Kidney epithelial cell (primary cell): Measurements from ENCODE around the gene MAP1A. TPM values are rescaled to one million over a fixed set of nuclear protein-coding genes. Genes with fewer than 3 reads are reported as not detected.
A peak's percentile ranks its signal among the peaks of the same experiment; 100 is the strongest.

ENCODE experiments used
- DNase-seq: peaks from one replicate; pipeline ENCODE4 v3.0.0-alpha.2; 2010; ENCODE audit warnings: low read depth
- H3K27me3 ChIP-seq: 2 replicates; pipeline ENCODE4 v1.6.0; 2011; ENCODE audit warnings: low read length; ENCODE audit not compliant: control insufficient read depth, insufficient read depth
- H3K36me3 ChIP-seq: 2 replicates; pipeline ENCODE4 v1.5.1; 2011; ENCODE audit warnings: low read length; ENCODE audit not compliant: control insufficient read depth, insufficient read depth
- H3K4me3 ChIP-seq: 2 replicates; pipeline ENCODE4 v1.5.1; 2011; ENCODE audit warnings: low read depth, mild to moderate bottlenecking, control low read depth, low read length
- total RNA-seq: library from RNA; depleted of rRNA; stranded (reverse); fragments of >200 nt; gene quantifications from 2 replicates; pipeline ENCODE4 v1.2.3, GENCODE V29; 2015
- TF ChIP-seq, protein P1 (sequence below): IDR thresholded peaks from 2 replicates; pipeline ENCODE4 v1.5.1; 2011; ENCODE audit warnings: mild to moderate bottlenecking, moderate library complexity, low read length, control low read depth, inconsistent platforms; ENCODE audit not compliant: insufficient read depth, poor library complexity, severe bottlenecking

The MAP1A gene
- total RNA-seq, 1 donor from 2014 or later = 2.0 TPM

DNA sequence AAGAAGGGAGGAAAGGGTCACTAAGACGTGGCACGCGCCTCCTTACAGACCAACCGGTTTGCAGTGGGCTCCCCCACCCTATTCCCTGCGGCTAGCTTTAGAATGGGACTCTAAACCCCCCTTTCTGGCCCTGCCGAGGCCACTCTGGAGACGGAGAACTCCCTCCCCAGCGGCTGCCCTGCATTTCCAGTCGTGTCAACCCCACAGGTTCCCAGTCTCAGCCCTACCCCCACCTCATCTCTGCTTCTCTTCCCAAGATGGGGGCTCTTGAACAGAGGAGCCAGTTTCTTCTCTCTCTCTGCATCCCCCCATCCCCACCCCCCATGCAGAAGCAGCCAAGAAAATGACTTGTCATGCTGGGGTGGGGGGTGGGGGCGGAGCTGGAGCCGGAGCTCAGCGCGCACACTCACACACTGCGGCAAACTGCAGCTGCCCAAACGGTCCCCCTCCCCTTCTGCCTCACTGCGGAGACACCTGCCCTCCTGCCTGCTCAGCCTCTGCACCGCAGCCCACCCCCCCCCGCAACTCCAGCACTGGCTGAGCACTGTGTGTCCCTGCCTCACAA lies 871 bp downstream of the MAP1A start:
- no peaks in the 10 kb centered on the region for H3K36me3 ChIP-seq
- DNase-seq = no peak
- TF ChIP-seq, protein P1, sequence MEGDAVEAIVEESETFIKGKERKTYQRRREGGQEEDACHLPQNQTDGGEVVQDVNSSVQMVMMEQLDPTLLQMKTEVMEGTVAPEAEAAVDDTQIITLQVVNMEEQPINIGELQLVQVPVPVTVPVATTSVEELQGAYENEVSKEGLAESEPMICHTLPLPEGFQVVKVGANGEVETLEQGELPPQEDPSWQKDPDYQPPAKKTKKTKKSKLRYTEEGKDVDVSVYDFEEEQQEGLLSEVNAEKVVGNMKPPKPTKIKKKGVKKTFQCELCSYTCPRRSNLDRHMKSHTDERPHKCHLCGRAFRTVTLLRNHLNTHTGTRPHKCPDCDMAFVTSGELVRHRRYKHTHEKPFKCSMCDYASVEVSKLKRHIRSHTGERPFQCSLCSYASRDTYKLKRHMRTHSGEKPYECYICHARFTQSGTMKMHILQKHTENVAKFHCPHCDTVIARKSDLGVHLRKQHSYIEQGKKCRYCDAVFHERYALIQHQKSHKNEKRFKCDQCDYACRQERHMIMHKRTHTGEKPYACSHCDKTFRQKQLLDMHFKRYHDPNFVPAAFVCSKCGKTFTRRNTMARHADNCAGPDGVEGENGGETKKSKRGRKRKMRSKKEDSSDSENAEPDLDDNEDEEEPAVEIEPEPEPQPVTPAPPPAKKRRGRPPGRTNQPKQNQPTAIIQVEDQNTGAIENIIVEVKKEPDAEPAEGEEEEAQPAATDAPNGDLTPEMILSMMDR = no peak
- H3K27me3 ChIP-seq = peaks cover 11% of the 10 kb centered on the region
- H3K4me3 ChIP-seq = peak overlapping the region; percentile 43

DNA sequence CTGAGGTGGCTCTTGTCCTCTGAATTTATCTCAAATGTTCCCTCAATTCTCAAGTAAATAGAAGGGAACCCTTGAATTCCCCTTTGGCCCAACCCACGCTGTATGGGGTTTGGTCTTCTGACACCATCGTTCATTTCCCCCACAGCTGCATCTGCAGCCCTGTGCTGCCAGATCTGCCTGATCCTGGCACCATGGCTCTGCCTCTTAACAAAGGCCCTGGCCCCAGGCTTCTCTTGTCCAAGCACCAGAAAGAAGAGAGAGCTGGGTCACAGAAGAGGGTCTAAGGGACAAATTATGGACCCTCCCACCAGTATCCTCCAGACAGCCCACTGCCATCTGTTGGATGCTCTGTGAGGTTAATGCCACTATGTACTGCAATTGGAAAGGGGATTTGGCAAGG lies 1.8 kb downstream of the MAP1A start:
- H3K27me3 ChIP-seq = peaks cover 11% of the 10 kb centered on the region
- H3K36me3 ChIP-seq = no peaks in the 10 kb centered on the region
- TF ChIP-seq, protein P1 = no peak
- H3K4me3 ChIP-seq = no peak overlapping the region
- DNase-seq = no peak

DNA sequence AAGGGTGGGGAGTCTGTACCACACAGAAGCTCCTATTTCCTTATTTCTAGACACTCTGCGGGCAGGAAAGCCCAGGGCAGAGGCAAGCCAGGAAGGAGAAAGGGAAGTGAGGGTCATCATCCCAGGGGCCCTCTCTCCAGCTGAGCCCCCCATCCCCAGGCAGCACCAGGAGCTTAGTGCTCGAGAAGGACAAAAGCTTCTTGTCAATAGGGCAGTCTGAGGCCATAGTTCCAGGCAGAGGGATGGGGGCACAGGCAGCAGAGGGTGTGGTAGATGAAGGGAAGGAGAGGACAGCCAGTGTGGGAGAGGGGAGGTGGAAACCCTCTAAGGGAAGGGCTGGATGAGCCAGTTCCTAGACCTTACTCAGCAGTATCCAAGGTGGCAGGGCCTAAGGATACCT lies 2.7 kb downstream of the MAP1A start:
- TF ChIP-seq, protein P1 = no peak
- peaks cover 11% of the 10 kb centered on the region for H3K27me3 ChIP-seq
- H3K4me3 ChIP-seq = no peak overlapping the region
- DNase-seq = no peak
- no peaks in the 10 kb centered on the region for H3K36me3 ChIP-seq

DNA sequence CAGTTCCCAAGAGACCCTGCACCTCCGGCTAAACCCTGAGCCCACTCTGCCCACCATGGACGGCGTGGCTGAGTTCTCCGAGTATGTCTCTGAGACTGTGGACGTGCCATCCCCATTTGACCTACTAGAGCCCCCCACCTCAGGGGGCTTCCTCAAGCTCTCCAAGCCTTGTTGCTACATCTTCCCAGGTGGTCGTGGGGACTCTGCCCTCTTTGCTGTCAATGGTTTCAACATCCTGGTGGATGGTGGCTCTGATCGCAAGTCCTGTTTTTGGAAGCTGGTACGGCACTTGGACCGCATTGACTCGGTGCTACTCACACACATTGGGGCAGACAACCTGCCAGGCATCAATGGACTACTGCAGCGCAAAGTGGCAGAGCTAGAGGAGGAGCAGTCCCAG lies 4.0 kb downstream of the MAP1A start:
- no peak for DNase-seq
- H3K4me3 ChIP-seq = no peak overlapping the region
- H3K36me3 ChIP-seq = no peaks in the 10 kb centered on the region
- TF ChIP-seq, protein P1 = no peak
- H3K27me3 ChIP-seq = peaks cover 11% of the 10 kb centered on the region

DNA sequence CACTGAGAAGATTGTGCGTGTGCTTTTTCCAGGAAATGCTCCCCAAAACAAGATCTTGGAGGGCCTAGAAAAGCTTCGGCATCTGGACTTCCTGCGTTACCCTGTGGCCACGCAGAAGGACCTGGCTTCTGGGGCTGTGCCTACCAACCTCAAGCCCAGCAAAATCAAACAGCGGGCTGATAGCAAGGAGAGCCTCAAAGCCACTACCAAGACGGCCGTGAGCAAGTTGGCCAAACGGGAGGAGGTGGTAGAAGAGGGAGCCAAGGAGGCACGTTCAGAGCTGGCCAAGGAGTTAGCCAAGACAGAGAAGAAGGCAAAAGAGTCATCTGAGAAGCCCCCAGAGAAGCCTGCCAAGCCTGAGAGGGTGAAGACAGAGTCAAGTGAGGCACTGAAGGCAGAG lies 4.8 kb downstream of the MAP1A start:
- TF ChIP-seq, protein P1 = no peak
- Histone ChIP-seq H3K36me3 (no peaks in the 10 kb centered on the region), H3K4me3 (no peak overlapping the region), H3K27me3 (peaks cover 9% of the 10 kb centered on the region)
- DNase-seq = no peak

DNA sequence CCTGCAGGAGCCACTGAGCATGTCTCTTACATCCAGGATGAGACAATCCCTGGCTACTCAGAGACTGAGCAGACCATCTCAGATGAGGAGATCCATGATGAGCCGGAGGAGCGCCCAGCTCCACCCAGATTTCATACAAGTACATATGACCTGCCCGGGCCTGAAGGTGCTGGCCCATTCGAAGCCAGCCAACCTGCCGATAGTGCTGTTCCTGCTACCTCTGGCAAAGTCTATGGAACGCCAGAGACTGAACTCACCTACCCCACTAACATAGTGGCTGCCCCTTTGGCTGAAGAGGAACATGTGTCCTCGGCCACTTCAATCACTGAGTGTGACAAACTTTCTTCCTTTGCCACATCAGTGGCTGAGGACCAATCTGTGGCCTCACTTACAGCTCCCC lies 6.2 kb downstream of the MAP1A start:
- peaks cover 9% of the 10 kb centered on the region for H3K27me3 ChIP-seq
- TF ChIP-seq, protein P1 = no peak
- no peaks in the 10 kb centered on the region for H3K36me3 ChIP-seq
- DNase-seq = no peak
- H3K4me3 ChIP-seq = no peak overlapping the region
